GM21390 (cell line): Measurements from ENCODE around the gene CD209.
"Not testable (repeated sequence)": the region's sequence is repeated elsewhere in the genome, so short reads cannot be mapped to it uniquely, and the experiment has no call there.

ENCODE experiments used
- ATAC-seq: cut with Tn5 transposase; IDR thresholded peaks from one replicate; pipeline ENCODE4 v1.9.1; 2021; ENCODE audit not compliant: unreplicated experiment

Gene CD209

GRCh38 chr19:7771072-7771471 lies 23.7 kb upstream of the CD209 start:
- ATAC-seq = no peak

DNA sequence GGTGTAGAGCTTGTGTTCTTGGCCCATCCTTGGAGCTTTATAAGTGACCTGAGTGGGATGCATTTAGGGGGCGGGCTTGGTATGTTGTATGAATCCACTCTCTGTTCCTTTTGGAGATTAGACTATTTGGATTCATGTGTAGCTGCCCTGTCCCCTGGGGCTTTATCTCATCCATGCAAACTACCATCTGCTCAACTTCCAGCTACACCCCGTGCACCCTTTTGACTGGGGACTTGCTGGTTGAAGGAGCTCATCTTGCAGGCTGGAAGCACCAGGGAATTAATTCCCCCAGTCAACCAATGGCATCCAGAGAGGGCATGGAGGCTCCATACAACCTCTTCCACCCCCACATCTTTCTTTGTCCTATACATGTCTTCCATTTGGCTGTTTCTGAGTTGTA lies 21.8 kb upstream of the CD209 start:
- no peak for ATAC-seq

DNA sequence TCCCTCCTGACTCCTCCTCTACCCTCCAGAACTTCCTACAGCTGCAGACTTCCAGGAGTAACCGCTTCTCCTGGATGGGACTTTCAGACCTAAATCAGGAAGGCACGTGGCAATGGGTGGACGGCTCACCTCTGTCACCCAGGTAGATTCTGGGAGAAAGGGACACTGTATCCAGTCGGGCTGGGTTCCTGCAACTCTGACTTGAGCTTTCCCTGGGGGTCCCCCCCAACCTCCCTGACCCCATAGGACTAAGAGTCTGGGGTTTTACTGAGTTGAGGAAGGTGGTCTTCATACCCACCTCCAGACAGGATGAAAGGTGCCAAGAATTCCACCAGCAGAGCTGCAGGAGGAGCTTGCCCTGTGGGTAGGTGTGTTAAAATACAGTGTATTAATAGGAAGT lies 20.2 kb upstream of the CD209 start:
- no peak for ATAC-seq

GRCh38 chr19:7766535-7766934 lies 19.2 kb upstream of the CD209 start:
- no peak for ATAC-seq

DNA sequence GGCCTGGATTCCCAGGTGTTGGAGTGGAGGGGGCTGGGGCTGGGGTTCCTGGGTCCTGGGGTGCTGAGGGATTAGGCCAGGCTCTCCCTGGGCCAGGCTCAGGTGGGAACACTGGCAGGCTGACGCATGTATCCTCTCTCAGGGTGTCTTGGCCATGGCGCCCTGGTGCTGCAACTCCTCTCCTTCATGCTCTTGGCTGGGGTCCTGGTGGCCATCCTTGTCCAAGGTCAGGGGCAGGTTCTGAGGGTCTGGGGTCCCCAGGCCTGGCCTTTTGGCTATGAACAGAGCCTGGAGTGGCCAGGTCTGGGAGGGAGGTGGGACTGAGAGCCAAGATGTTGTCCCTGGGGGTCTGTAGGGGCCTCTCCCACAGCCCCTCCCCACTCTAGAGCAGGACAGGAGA lies 17.7 kb upstream of the CD209 start:
- ATAC-seq = not testable (repeated sequence)

DNA sequence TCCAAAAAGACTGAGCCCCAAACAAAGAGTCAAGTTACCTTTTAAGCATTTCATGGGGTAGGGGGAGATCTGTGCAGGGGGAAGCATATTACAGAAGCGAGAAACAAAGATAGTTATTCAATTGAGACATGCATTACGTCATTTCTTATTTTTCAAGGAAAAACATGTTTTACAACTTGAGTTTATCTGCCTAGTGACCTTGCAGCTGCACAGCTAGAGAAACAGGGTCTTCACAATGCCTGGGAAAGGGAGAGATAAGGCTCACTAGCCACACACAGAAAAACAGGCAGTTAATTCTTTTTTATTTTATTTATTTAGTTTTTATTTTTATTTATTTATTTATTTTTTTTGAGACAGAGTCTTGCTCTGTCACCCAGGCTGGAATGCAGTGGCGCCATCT lies 16.8 kb upstream of the CD209 start:
- not testable (repeated sequence) for ATAC-seq

- no peak for ATAC-seq
Measured at GRCh38 chr19:7763696-7764095, 16.4 kb upstream of the CD209 start.

DNA sequence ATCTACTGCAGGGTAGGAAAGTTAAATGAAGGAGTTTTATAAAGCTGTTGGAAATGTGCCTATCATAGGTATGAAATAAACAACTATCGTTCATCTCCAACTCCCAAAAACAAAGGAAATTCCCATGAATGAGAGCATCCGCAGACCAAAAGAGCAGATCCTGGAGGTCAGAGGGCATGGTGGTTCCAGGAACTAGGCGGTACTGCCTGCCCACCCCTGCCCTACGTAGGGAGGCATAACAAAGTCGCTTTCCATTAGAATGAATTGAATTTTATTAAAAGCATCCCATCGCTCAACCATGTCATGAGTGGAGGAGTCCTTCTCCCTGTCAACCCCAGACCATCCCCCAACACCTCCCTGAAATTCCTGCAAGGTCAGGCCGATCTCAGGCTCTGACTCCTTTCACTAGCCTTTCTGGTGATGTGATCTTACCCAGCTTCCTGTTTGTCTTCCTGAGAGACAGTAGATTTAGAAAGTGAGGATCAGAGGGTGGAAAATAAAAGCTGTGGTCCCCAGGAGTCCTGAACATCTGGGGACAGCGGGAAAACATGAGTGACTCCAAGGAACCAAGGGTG lies 15.5 kb upstream of the CD209 start, which contains the start of gene CLEC4M:
CLEC4M (plus strand) TSS at position 525 of the 575 bp plus-strand sequence; CDS start at position 549, 24 bp downstream.
- no peak for ATAC-seq

DNA sequence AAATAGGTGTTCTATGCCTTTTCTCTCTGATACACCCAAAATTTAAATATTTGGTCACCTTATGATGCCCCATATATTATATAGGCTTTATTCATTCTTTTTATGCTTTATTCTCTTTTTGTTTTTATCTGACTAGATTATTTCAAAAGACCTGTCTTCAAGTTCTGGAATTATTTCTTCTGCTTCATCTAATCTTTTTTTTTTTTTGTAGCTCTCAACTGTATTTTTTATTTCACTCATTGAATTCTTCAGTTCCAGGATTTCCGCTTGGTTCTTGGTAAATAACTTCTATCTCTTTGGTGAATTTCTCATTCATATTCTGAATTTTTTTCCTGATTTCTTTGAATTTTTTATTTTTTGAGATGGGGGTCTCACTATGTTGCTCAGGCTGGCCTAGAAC lies 11.8 kb upstream of the CD209 start:
- ATAC-seq = no peak

GRCh38 chr19:7757358-7757757 lies 10.0 kb upstream of the CD209 start:
- ATAC-seq = no peak

- no peak for ATAC-seq
Measured at GRCh38 chr19:7756258-7756657, 8.9 kb upstream of the CD209 start.

DNA sequence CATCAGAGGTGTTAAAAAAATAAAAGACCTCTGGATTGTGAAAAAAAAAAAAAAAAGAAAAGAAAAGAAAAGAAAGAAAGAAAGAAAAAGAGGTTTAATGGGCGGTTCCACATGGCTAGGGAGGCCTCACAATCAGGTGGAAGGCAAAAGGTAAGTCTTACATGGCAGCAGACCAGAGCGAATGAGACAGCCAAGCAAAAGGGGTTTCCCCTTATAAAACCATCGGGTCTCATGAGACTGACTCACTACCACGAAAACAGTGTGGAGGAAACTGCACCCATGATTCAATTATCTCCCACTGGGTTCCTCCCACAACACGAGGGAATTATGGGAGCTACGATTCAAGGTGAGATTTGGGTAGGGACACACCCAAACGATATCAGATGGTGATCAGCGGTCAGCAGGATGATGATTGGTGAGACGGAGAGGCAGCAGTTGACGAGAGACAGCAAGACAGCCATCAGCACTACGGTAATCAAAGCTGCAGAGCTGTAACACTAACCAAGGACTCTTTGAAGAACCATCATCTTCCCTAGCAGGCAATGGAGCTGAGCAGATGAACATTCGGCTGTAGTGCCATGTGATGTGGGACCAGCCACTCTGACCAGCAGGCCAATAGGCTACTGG lies 3.9 kb upstream of the CD209 start:
- no peak for ATAC-seq

DNA sequence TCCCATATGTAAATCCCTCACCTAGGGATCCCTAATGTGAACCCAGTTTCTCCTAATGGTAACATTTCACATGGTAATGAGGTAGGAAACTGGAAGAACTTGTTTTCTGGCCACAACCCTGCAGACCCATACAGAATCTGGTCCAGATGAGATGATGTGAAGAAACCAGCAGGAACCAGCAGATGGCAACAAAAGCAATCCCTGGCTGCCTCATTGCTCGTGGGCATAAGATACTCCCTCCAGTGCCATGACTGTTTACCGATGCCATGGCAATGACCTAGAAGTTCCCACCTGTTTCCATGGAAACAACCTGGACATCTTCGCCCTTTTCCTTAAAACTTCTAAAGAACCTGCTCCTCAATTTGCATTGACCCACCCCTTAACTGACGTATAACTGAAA lies 1.4 kb upstream of the CD209 start:
- no peak for ATAC-seq

GRCh38 chr19:7748171-7748570 lies 837 bp upstream of the CD209 start:
- ATAC-seq = no peak

DNA sequence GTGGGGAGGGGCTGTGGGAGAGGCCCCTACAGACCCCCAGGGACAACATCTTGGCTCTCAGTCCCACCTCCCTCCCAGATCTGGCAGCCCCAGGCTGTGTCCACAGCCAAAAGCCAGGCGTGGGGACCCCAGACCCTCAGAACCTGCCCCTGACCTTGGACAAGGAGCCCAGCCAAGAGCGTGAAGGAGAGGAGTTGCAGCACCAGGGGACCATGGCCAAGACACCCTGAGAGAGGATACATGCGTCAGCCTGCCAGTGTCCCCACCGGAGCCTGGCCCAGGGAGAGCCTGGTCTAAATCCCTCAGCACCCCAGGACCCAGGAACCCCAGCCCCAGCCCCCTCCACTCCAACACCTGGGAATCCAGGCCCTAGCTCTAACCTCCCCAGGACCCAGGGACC lies 1.0 kb downstream of the CD209 start:
- not testable (repeated sequence) for ATAC-seq

- ATAC-seq = no peak
Measured at GRCh38 chr19:7744871-7745650, 2.3 kb downstream of the CD209 start.

DNA sequence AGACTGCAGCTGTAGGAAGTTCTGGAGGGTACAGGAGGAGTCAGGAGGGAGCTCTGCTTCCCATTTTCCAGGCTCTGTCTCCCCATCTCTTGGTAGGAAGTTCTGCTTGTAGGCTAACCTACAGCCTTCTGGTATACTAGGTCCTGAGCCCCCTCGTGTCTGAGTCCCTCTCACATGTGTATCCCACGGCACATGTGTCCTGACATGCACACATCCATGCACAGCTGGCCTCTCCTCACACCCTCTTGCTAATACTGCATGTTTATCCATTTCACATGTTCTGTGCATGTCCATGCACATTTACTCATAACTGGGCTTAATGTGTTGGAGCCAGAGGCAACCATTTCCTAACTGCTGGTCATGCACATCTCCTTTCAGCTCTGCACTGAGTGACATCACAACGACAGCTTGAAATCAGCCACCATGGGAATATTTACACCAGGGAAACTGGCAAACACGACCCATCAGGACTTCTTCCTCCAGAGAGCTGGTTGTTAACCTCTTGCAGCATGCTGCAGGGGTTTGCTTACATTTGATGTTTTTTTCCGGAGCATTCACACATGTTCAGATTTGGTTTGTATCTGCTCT lies 3.0 kb downstream of the CD209 start:
- ATAC-seq = no peak

- no peak for ATAC-seq
Measured at GRCh38 chr19:7743425-7743841, 3.9 kb downstream of the CD209 start.

DNA sequence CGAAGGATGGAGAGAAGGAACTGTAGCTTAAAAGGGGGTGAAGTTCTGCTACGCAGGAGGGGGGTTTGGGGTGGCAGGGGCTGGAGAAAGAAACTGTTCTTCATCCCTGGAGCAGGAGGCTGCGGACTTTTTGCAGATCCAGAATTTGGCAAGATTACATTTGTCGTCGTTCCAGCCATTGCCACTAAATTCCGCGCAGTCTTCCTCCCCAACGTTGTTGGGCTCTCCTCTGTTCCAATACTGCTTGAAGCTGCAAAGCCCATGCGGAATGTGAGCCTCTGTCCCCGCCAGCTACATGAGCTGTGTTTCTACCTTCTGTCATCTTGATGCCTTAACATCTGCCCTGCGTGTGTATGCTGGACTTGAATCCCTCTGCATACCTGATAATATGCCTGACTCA lies 4.3 kb downstream of the CD209 start:
- ATAC-seq = no peak

- no peak for ATAC-seq
Measured at GRCh38 chr19:7742575-7742974, 4.8 kb downstream of the CD209 start.

DNA sequence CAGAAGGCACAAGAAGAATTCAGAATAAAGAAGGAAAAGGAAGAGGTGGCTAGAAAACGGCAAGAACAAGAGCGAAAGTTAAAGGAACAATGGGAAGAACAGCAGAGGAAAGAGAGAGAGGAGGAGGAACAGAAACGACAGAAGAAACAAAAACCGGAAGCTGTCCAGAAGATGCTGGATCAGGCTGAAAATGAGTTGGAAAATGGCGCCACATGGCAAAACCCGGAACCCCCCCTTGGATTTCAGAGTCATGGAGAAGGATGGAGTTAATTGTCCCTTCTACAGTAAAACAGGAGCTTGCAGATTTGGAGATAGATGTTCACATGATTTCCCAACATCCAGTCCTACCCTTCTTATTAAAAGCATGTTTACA lies 6.7 kb downstream of the CD209 start:
- no peak for ATAC-seq
